GM21423 (cell line): ENCODE data around the gene B3GNT7.
"Not testable (repeated sequence)": the region's sequence is repeated elsewhere in the genome, so short reads cannot be mapped to it uniquely, and the experiment has no call there.

Experiments
- ATAC-seq: cut with Tn5 transposase; IDR thresholded peaks from one replicate; pipeline ENCODE4 v1.9.1; 2021; ENCODE audit warnings: mild to moderate bottlenecking, moderate library complexity; ENCODE audit not compliant: unreplicated experiment

Gene B3GNT7

DNA sequence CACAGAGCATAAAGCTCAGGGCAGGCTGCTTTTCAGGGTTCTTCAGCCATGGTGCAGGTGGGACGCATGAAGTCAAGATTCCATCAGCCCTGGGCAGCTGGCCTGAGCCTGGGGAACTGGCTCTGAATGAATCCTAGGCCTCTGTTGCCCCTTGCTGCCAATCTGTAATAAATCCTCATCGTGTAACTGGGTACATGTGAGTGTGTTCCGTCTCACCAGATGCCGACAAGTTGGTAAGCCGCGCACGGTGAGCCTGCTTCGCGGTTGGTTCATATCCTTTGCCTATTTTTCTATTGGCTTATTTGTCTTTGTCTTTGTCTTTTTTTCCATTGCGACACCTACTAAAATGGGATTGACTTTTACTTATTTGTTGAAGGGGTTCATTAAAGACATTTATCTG is 27.7 kb downstream of the B3GNT7 start:
- ATAC-seq: no peak

DNA sequence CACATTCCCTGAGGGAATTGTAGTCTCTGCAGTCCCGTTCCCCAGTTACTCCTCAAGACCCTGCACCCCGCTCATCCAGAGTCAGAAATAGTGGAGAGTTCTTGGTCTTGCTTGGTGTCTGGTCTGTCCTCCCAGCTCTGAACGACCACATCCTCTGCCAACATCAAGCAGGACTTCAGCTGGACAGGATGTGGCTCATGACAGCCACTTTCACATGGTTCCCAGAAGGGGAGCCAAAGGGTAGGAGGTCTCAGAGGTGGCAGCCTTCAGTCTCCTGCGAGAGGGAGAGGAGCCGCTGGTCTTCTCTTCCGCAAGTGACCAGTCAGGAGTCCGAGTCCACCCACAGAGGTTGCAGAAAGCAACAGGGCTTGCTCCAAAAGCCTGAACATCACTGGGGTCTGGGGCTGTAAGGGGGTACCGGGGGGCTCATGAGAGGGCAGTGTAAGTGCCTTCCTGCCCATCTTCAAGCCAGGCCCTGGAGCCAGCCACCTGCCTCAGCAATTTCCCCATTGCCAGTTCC is 29.8 kb downstream of the B3GNT7 start:
- no peak for ATAC-seq

DNA sequence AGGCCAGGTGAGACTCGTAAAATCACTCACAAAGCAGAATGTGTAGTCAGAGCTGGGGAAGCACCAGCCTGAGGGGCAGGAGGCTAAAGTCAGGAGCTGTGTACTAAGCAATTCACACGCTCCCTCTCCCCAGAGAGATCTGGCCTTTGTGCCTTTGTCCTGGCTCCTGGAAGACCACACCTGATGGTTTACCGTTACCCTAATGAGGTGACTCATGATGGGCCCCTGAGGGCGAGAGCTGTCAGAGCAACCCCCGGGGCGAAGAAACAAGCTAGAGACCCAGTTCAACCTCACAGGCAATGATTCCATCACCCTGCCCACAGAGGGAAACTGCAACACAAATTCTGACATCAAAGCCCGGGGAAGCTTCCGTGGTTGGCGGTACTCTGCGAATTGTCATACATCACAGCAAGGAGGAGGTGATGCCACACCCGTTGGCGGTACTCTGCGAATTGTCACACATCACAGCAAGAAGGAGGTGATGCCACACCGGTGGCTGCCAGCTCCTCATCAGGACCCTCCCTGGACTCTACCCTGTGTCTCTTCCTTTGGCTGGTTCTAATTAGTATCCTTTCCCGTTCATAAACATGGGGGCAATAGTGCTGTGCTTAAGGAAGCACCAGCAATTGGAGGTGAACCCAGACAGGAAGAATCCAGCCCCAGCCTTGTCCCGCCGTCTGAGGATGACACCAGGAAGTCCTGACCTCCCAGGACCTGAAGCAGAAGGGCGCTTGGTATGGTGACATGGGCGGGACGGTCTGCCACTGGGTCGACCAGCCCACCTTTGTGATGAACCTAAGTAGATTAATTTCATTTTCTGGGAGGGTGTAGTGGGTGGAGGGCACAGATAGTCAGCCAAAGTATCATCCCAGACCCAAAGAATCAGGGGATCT is 30.5 kb downstream of the B3GNT7 start:
- ATAC-seq: no peak

DNA sequence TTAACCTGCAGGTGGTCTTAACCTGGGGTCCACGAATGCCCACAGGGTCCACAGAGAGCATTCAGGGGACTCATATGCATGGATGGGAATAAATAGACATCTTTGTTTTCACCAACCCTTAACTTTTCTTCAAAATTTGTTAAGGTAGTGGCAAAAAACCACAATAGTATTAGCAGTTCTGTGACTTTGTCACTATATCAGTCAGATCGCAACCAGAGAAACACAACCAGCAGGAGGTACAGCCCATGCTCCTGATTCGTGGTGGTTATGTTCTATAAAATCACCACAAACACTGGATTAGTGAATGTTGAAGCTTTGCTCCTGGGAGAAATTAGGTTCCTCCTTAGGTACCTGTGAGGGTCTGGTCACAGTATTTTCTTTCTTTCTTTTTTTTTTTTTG is 31.6 kb downstream of the B3GNT7 start:
- no peak for ATAC-seq

DNA sequence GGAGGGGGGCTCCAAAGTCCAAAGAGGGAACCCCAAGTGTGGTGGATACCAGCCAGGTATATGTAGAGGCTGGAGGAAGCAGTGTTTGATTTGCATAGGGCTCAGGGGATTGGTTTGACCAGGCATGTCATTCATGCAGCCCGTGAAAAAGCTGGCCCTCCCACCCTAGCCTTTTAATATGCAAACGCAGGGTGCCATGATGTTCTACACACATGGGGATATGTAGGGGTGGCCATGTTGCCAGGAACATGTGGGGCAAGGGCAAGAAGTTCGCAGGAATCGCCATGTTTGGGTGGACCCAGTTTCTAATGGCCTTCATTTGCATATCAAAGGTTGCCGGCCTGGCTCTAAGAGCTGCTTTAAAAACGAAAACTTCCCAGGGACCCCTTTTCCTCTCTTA is 33.6 kb downstream of the B3GNT7 start:
- ATAC-seq: no peak

DNA sequence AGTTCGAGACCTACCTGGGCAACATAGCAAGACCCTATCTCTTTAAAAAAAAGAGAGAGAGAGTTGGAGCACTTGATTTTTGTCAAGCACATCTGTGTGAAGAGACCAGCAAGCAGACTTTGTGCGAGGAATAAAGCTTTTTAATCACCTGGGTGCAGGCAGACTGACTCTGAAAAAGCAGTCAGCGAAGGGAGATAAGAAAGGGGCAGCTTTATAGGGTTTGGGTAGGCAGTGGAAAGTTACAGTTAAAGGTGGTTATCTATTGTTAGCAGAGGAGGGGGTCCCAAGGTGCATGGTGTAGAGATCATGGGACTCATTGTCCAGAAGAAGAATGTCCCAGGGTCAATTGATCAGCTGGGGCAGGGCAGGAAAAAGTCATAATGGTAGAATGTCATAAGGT is 34.4 kb downstream of the B3GNT7 start:
- no peak for ATAC-seq

DNA sequence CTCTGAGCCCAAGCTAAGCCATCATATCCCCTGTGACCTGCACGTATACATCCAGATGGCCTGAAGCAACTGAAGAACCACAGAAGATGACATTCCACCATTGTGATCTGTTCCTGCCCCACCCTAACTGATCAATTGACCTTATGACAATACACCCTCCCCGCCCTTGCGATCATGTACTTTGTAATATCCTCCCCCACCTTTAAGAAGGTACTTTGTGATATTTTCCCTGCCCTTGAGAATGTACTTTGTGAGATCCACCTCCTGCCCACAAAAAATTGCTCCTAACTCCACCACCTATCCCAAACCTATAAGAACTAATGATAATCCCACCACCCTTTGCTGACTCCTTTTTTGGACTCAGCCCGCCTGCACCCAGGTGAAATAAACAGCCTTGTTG is 34.9 kb downstream of the B3GNT7 start:
- ATAC-seq: not testable (repeated sequence)

DNA sequence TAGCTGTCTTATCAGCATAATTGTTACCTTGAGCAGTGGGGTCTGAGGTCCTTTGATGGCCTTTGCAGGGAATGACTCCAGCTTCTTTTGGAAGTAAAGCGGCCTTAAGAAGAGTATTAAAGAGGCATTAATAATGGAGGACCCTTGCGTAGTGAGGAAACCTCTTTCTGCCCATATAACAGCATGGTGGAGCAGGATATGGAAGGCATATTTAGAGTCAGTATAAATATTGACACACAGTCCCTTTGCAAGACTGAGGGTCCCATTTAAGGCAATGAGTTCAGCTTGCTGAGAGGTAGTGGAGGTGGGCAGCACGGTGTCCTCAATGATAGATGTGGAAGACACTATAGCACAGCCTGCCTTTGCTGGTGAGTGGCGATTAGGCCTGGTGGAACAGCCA is 36.1 kb downstream of the B3GNT7 start:
- ATAC-seq: no peak

DNA sequence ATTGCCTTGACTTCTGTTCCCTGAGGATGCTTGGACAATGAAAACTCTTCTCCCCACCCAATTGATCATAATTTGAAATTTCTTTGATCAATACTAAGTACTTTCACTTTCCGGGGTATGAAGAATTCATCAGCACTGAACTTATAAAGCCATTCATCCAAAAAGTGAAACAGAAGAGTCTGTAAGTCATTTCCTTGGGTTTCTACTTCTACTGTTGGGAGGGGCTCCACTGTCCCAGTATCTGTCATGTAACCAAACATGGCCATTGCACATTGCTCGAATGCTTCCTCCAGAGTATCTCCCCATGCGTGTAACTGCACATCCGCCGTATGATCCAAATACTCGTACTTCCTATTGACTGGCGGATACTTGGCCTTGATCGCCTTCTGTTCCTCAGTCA is 38.5 kb downstream of the B3GNT7 start:
- no peak for ATAC-seq

DNA sequence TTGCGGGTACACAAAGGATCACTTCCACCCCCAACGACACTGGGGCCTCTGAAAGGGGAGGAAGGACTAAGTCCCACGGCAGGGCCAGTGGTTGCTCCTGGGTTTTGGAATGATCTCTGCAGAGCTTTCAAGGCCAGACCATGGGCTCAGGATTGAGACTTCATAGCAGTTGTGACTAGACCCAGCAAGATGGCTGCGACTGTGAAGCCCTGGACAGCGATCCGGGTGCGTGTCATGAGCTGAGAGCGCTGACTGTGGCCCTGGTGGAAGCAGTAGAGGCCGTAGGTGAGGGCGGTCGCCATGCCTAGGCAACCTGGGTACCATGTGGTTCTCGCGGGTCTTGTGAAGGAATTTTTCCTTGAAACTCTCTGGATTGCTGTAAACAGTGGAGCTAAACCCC is 41.4 kb downstream of the B3GNT7 start:
- no peak for ATAC-seq

DNA sequence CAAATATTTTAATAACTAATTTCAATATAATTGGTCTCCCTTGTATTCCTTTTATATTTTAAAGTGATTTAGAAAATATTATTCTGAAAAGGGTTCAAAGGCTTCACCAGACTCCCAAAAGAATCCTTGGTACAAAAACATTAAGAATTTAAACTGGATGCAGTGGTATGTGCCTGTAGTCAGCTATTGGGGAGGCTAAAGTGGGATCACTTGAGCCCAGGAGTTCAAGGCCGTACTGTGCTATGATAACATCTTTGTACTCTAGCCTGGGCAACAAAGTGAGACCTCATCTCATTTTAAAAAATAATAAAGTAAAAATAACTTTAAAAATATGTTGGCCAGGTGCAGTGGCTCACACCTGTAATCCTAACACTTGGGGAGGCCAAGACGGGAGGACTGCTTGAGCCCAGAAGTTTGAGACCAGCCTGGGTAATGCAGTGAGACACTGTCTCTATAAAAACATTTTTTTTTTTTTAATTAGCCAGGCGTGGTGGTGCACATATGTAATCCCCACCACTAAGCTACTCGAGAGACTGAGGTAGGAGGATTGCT is 54.1 kb downstream of the B3GNT7 start:
- no peak for ATAC-seq

DNA sequence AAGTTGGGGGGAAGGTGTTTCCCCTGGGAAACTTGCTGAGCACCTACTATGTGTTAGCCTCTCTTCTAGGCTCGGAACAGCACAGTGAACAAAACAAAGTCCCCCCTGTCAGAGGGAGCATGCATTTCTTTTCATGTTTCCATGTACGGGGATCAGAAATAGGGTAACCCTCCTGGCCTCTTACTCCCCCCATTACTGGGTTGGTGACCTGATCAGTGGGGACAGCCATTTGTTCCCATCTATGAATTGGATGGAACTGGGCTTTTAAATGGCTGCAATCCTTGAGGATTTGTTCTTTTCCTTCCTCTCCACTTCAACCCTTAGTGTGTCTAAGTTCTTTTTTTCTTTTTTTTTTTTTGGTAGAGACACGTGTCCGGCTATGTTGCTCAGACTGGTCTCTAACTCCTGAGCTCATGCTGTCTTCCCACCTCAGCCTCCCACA is 55.1 kb downstream of the B3GNT7 start:
- no peak for ATAC-seq
